CD4-positive, alpha-beta T cell treated with Interleukin-12 subunit alpha and Interleukin-12 subunit beta, for 1 hour (primary cell): ENCODE data around the gene ZNF609.
"Not testable (repeated sequence)": the region's sequence is repeated elsewhere in the genome, so short reads cannot be mapped to it uniquely, and the experiment has no call there.

Source experiments
- DNase-seq: peaks from one replicate; pipeline ENCODE4 v3.0.0-alpha.2; 2020

ZNF609 gene

DNA sequence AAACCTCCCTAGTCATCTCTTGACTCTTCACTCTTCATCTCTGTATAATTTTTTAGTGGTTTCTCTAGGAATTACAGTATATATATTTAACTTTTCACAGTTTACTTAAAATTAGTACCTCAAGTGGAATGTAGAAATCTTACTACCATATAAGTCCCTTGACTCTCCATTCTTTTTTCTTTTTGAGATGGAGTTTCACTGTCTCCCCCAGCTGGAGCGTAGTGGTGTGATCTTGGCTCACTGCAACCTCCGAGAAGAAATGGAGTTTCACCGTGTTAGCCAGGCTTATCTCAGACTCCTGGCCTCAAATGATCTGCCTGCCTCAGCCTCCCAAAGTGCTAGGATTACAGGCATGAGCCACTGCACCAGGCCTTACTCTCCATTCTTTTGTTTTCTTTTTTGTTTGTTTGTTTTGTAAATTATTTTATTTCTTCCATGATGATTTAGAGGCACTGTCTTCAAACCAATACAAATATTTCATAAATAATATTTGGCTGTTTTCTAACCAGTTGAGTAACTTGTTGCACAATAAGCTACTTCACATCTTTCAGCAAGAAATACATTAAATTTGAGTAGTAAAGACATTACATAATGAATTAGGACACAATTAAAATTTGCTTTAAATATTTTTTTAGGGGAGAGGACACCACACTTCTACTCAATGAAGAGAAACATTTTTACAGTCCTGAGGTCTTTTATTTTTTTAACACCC, 170.2 kb downstream of the ZNF609 start:
- no peak for DNase-seq

DNA sequence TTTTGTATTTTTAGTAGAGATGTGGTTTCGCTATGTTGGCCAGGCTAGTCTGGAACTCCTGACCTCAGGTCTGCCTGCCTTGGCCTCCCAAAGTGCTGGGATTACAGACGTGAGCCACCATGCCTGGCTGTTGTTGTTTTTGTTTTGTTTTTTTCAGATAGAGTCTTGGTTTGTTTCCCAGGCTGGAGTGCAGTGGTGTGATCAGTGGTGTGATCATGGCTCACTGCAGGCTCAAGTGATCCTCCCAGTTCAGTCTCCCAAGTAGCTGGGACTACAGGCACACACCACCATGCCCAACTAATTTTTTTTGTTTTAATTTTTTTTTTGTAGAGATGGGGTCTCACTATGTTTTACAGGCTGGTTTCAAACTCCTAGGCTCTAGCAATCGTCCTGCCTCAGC, 172.3 kb downstream of the ZNF609 start:
- not testable (repeated sequence) for DNase-seq

DNA sequence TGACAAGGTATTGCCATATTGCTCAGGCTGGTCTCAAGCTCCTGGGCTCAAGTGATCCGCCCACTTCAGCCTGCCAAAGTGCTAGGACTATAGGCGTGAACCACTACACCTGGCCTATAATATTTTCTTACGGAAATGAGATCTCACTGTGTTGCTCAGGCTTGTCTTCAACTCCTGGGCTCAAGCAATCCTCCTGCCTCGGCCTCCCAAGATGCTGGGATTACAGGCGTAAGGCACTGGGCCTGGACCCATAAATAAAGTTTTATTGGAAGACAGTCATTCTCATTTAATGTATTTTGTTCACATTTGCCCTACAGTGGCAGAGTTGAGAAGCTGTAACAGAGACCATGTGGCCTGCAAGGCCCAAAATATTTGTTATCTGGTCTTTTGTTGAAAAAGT, 173.0 kb downstream of the ZNF609 start:
- DNase-seq: no peak

GRCh38 chr15:64634027-64634426, 173.6 kb downstream of the ZNF609 start:
- peak; percentile 70 for DNase-seq

- peak; percentile 50 for DNase-seq
These were observed 174.5 kb downstream of the ZNF609 start for GRCh38 chr15:64634576-64635498.

GRCh38 chr15:64635499-64636495, 175.4 kb downstream of the ZNF609 start:
- no peak for DNase-seq

DNA sequence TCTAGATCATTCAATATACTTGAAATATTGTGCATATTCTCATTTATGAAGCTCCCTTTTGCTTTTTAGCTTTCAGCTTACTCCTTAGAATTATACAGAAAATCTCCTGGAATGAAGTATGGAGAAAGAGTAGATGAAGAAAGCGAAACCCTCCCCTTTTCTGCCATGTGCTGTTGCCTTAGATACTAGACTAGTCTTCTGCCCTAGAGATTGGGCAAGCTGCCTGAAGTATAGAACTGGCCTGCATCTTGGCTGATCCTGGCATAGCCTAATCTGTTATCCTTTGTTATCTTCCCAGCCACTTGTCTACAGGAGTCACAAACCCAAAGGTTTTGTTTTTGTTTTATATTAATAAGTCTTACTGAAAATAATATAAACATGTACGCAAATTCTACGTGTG, 176.2 kb downstream of the ZNF609 start:
- no peak for DNase-seq

DNA sequence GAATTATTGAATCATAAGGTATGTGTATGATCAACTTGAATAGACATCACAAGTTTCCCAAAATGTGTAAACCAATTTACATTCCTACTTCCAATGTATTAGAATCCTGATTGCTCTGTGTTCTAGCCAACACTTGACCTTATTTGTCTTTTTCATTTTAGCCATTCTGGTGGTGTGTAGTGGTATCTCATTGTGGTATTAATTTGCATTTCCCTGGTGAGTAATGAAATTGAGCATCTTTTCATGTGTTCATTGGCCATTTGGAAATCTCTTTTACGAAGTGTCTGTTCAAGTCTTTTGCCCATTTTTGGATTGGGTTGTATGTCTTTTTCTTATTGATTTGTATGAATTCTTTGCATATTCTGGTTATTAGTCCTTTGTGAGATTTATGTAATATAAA, 177.0 kb downstream of the ZNF609 start:
- DNase-seq: no peak

DNA sequence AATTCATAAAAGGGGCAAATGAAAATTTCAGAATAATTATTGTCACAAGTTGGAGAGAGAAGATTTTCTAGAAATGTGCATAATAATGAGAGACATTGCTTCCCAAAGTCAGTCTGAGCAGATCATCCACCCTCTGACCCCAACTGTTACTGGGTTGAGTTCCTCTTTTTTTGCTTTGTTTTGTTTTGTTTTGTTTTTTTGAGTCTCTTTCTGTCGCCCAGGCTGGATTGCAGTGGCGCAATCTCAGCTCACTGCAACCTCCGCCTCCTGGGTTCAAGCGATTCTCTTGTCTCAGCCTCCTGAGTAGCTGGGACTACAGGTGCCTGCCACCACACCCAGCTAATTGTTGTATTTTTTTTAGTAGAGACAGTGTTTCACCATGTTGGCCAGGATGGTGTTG, 179.4 kb downstream of the ZNF609 start:
- DNase-seq: not testable (repeated sequence)

GRCh38 chr15:64640146-64640871, 179.9 kb downstream of the ZNF609 start:
- no peak for DNase-seq

DNA sequence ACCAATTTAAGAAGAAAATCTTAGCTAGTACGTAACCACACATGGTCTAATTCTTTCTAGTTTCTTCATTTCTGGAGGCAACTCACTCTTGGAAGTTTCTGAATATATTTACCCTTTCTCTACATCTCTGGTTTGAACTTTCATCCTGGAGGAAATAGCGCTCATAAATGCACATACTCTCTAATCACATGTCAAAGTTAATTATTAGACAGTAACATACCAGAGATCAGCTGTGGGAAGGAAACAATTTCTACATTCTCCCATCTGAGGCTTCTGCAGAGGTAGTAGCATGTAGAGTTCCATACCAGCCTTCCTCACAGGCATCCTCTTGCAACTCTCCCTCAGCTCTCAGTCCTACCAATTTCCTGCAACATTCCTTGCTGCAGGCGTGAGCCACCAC, 182.5 kb downstream of the ZNF609 start:
- DNase-seq: no peak

GRCh38 chr15:64643685-64644084, 183.3 kb downstream of the ZNF609 start:
- no peak for DNase-seq

DNA sequence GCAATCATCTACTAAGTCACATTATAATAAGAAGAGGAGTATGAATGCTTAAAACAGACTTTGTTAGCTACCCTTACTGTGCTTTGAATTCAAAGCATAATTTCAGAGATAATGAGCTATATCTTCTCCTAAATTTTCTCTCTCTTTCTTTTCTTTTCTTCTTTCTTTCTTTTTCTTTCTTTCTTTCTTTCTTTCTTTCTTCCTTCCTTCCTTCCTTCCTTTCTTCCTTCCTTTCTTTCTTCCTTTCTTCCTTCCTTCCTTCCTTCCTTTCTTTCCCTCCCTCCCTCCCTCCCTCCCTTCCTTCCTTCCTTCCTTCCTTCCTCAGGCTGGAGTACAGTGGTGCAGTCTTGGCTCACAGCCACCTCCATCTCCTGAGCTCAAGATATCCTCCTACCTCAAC, 184.4 kb downstream of the ZNF609 start:
- DNase-seq: not testable (repeated sequence)

DNA sequence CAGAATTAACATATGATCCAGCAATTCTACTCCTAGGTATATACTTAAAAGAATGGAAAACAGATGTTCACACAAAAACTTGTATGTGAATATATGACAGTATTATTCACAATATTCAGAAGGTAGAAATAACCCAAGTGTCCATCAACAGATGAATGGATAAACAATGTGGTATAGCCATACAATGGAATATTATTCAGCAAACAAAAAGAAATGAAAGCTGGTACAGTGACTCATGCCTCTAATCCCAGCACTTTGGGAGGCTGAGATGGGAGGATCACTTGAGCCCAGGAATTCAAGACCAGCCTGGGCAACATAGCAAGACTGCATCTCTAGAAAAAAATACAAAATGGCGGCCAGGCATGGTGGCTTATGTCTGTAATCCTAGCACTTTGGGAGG, 185.6 kb downstream of the ZNF609 start:
- DNase-seq: no peak

DNA sequence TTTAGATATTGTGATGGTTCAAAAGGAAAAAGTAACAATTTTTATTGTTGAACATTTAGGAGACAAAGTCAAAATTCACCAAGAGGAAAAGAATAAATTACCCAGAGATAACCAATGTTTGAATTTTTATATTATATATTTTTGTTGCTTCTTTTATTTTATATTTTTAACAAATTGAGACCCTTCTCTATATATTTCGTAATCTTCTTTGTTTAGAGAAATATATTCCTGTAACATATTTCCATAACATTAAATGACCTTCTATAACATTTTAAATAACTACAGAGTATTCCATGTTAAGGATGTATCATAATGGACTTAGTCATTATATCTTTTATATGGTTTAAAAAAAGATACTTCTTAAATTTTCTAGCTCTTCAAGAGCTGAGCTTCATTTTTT, 187.0 kb downstream of the ZNF609 start:
- no peak for DNase-seq

GRCh38 chr15:64650552-64650951, 190.2 kb downstream of the ZNF609 start:
- DNase-seq: no peak

DNA sequence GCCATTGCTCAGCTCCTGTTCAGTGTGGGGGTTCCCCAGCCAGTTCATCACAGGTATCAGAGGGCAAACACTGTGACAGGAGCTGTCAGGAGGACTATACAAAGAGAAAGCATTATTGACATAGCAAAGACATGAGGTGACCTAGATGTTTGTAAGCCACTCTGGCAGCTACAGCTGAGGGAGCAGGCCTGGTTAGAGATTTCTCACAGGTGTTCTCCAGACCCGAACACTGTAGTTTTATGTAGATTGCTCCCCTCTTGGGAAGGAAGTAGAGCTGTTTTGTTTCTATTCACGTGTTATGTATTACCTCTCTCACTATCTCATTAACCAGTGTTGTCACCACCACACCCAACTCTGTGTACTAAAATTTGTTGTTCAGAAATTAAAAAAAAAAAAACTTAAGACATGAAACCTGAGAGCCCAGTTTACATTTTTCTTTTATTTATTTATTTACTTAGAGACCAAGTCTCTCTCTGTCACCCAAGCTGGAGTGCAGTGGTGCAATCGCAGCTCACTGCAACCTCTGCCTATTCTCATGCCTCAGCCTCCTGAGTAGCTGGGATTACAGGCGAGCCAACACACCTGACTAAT, 191.3 kb downstream of the ZNF609 start:
- DNase-seq: peak; percentile 62

DNA sequence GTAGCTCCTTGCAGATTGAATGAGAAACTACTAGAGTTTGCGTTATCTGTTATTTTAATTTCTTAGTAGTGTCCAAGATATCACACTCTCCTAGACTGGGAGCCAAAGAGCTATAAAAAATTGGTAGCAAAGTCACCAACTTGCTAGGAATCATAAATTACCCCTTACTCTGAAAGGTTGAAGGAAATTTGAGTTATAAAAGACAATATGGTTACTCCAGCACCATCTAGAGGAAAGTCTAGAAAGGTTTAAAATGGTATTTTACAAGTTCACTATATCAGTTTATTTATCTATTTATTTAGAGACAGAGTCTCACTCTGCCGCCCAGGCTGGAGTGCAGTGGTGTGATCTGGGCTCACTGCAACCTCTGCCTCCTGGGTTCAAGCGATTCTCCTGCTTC, 193.4 kb downstream of the ZNF609 start:
- peak; percentile 34 for DNase-seq

DNA sequence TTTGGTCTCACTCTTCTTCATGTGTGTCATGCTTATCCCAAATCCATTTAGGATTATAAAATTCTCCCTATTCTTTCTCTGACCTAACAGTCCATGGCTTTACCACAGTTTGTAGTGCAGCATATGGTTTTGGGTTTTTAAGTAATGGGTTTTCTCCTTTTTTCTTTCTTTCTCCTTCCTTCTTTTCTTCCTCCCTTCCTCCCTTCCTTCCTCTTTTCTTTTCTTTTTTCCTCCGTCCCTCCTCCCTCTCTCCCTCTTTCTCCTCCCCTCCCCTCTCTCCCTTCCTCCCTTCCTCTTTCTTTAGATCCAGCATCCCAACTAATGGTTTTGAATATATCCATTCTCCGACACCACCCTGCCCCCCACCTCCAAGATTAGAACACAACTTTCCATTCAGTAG, 196.1 kb downstream of the ZNF609 start:
- no peak for DNase-seq

GRCh38 chr15:64665179-64665578, 204.8 kb downstream of the ZNF609 start:
- DNase-seq: no peak

DNA sequence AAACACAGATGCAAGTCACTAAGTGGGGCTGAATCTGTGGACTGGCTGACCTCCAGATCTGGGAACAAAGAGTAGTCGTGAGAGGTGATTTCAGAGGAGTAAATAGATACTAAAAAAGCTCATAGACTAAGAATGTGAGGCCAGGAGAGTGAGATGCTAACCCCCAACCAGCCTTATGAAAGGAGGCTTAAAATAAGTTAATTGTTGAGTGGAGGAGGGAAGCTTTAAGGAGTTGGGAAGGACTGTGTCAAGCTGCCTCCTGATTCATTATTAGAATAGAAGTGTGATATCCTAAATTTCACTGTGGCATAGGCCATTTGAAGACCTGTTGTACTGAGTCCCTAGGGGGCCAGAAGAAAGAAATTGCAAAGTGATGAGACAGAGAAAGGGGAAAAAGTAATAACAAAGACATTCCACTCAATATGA, 207.4 kb downstream of the ZNF609 start:
- no peak for DNase-seq

- DNase-seq: no peak
These were observed 213.5 kb downstream of the ZNF609 start for GRCh38 chr15:64673866-64674265.
